ENCODE data around the gene PCMTD2. TPM values are rescaled to one million over a fixed set of nuclear protein-coding genes. Genes with fewer than 3 reads are reported as not detected.

PCMTD2 gene
- total and polyA plus RNA-seq, 2 of the 13 experiments (the other 11 are each of a cell fraction or from before 2014, with no cell fraction given) = 47.0 to 76.9 TPM

GRCh38 chr20:64223526-64224067 lies 32.0 kb upstream of the PCMTD2 start (continued):
- TF ChIP-seq, protein P1, sequence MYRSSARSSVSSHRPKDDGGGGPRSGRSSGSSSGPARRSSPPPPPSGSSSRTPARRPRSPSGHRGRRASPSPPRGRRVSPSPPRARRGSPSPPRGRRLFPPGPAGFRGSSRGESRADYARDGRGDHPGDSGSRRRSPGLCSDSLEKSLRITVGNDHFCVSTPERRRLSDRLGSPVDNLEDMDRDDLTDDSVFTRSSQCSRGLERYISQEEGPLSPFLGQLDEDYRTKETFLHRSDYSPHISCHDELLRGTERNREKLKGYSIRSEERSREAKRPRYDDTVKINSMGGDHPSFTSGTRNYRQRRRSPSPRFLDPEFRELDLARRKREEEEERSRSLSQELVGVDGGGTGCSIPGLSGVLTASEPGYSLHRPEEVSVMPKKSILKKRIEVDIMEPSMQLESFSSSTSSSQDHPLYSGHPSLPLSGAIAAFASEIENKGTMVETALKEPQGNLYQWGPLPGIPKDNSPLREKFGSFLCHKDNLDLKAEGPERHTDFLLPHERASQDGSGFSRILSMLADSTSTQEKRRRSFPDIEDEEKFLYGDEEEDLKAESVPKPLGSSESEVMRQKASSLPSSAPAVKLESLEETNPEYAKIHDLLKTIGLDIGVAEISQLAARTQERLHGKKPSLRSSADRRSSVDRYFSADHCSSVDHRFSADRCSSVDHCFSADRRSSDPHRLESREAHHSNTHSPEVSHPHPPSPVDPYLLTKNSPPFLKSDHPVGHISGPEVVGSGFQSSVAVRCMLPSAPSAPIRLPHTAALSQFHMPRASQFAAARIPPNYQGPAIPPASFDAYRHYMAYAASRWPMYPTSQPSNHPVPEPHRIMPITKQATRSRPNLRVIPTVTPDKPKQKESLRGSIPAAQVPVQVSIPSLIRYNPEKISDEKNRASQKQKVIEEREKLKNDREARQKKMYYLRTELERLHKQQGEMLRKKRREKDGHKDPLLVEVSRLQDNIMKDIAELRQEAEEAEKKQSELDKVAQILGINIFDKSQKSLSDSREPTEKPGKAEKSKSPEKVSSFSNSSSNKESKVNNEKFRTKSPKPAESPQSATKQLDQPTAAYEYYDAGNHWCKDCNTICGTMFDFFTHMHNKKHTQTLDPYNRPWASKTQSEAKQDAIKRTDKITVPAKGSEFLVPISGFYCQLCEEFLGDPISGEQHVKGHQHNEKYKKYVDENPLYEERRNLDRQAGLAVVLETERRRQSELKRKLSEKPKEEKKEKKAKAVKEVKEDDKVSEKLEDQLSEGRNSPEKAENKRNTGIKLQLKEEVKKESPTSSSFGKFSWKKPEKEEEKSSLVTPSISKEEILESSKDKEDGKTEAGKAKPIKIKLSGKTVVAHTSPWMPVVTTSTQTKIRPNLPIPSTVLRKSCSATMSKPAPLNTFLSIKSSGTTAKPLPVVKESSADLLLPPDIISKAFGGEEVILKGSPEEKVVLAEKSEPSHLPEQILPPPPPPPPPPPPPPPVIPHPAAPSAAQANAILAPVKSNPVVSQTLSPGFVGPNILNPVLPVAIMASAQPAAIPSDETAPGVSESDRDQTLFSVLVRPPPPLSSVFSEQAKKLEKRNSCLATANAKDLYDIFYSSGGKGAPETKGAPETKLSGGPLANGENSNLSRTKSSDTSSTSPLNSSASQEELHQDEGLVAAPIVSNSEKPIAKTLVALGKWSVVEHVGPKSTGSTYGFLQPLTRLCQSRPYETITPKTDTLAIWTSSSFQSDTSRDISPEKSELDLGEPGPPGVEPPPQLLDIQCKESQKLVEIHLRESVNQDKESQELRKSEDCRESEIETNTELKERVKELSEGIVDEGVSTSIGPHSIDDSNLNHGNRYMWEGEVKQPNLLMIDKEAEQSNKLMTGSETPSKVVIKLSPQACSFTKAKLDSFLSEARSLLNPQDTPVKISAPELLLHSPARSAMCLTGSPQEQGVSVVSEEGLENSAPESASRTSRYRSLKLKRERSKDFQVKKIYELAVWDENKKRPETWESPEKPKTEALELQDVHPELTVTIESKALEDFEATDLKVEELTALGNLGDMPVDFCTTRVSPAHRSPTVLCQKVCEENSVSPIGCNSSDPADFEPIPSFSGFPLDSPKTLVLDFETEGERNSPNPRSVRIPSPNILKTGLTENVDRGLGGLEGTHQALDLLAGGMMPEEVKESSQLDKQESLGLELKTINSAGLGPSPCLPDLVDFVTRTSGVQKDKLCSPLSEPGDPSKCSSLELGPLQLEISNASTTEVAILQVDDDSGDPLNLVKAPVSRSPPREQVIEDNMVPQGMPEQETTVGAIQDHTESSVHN (CRISPR knock-in tag; IDR thresholded peaks at IDR 0.05) = peak; percentile 72; the same call in 1 of the 2 replicates
- peak; percentile 53; the same call in 1 of the 2 replicates for TF ChIP-seq GABPB1 (CRISPR knock-in tag; IDR thresholded peaks at IDR 0.05)
- TF ChIP-seq MIER3 (CRISPR knock-in tag; IDR thresholded peaks at IDR 0.05; ENCODE audit: borderline replicate concordance) = peak; percentile 75
- TF ChIP-seq USF2 (IDR thresholded peaks at IDR 0.05; ENCODE audit: low read depth, low read length) = no peak
- peak; percentile 33; the same call in 1 of the 2 replicates for TF ChIP-seq USF2 (CRISPR knock-in tag; IDR thresholded peaks at IDR 0.05; ENCODE audit: borderline replicate concordance)
- TF ChIP-seq ELF3 (CRISPR knock-in tag; IDR thresholded peaks at IDR 0.05) = 0 out of 2 replicates have a peak, but pooled peaks have one; percentile 18
- peak; percentile 15; the same call in 1 of the 2 replicates for TF ChIP-seq HES4 (CRISPR knock-in tag; IDR thresholded peaks at IDR 0.05; ENCODE audit: borderline replicate concordance)
- TF ChIP-seq, protein P2, sequence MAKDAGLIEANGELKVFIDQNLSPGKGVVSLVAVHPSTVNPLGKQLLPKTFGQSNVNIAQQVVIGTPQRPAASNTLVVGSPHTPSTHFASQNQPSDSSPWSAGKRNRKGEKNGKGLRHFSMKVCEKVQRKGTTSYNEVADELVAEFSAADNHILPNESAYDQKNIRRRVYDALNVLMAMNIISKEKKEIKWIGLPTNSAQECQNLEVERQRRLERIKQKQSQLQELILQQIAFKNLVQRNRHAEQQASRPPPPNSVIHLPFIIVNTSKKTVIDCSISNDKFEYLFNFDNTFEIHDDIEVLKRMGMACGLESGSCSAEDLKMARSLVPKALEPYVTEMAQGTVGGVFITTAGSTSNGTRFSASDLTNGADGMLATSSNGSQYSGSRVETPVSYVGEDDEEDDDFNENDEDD (CRISPR knock-in tag; IDR thresholded peaks at IDR 0.05; ENCODE audit: borderline replicate concordance) = peak; percentile 28; the same call in 1 of the 2 replicates
- peak; percentile 81; the same call in 1 of the 2 replicates for TF ChIP-seq KDM5B (CRISPR knock-in tag; IDR thresholded peaks at IDR 0.05; ENCODE audit: borderline replicate concordance)
- 0 out of 2 replicates have a peak, but pooled peaks have one; percentile 61 for TF ChIP-seq FOXC1 (CRISPR knock-in tag; IDR thresholded peaks at IDR 0.05; ENCODE audit: borderline replicate concordance)
- TF ChIP-seq MYC (CRISPR knock-in tag; IDR thresholded peaks at IDR 0.05; ENCODE audit: borderline replicate concordance) = peak; percentile 74; the same call in 1 of the 2 replicates
- TF ChIP-seq, protein P3, sequence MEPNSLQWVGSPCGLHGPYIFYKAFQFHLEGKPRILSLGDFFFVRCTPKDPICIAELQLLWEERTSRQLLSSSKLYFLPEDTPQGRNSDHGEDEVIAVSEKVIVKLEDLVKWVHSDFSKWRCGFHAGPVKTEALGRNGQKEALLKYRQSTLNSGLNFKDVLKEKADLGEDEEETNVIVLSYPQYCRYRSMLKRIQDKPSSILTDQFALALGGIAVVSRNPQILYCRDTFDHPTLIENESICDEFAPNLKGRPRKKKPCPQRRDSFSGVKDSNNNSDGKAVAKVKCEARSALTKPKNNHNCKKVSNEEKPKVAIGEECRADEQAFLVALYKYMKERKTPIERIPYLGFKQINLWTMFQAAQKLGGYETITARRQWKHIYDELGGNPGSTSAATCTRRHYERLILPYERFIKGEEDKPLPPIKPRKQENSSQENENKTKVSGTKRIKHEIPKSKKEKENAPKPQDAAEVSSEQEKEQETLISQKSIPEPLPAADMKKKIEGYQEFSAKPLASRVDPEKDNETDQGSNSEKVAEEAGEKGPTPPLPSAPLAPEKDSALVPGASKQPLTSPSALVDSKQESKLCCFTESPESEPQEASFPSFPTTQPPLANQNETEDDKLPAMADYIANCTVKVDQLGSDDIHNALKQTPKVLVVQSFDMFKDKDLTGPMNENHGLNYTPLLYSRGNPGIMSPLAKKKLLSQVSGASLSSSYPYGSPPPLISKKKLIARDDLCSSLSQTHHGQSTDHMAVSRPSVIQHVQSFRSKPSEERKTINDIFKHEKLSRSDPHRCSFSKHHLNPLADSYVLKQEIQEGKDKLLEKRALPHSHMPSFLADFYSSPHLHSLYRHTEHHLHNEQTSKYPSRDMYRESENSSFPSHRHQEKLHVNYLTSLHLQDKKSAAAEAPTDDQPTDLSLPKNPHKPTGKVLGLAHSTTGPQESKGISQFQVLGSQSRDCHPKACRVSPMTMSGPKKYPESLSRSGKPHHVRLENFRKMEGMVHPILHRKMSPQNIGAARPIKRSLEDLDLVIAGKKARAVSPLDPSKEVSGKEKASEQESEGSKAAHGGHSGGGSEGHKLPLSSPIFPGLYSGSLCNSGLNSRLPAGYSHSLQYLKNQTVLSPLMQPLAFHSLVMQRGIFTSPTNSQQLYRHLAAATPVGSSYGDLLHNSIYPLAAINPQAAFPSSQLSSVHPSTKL (CRISPR knock-in tag; IDR thresholded peaks at IDR 0.05) = peak; percentile 64
